ENCODE data around the gene ABHD15.

ABHD15 gene

DNA sequence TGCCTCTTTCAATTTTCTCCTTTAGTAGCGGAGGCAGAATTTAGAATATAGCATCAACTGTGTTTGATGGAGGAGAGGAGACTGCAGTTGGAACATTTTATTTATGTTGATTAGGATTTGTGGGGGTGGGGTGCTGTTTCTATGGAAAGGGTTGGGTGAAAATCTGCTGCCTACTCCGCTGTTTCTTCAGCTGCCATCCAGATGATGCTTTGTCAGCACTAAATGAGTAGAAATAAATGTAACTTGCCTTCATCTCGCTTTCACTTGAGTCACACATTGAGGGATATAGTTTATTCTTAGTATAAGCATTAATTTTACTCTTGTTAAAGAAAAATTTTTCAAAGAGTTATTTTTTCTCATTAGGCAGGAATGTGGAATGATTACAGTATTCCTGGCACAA, 42.1 kb downstream of the ABHD15 start:
- Histone ChIP-seq H3K4me3 (no peak overlapping the region), H3K27ac (no peak overlapping the region)
- TF ChIP-seq, protein P1, sequence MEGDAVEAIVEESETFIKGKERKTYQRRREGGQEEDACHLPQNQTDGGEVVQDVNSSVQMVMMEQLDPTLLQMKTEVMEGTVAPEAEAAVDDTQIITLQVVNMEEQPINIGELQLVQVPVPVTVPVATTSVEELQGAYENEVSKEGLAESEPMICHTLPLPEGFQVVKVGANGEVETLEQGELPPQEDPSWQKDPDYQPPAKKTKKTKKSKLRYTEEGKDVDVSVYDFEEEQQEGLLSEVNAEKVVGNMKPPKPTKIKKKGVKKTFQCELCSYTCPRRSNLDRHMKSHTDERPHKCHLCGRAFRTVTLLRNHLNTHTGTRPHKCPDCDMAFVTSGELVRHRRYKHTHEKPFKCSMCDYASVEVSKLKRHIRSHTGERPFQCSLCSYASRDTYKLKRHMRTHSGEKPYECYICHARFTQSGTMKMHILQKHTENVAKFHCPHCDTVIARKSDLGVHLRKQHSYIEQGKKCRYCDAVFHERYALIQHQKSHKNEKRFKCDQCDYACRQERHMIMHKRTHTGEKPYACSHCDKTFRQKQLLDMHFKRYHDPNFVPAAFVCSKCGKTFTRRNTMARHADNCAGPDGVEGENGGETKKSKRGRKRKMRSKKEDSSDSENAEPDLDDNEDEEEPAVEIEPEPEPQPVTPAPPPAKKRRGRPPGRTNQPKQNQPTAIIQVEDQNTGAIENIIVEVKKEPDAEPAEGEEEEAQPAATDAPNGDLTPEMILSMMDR (IDR thresholded peaks at IDR 0.05): no peak
- no peak for DNase-seq (ENCODE audit: low spot score)

DNA sequence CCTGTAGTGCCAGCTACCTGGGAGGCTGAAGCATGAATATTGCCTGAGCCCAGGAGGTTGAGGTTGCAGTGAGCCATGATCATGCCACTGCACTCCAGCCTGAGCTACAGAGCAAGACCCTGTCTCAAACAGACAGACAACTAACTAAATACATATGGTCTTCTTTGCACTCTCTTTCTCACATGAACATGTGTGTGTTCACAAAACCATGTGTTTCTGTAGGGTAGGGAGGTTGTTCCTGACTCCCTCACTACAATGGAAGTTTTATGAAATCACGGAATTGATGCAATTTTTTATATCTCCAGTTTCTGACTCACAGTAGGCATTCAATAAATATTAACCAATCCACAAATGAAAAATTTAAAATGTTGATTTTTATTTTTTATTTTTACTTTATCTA, 48.5 kb downstream of the ABHD15 start:
- Histone ChIP-seq H3K4me3 (no peak overlapping the region), H3K27ac (no peak overlapping the region)
- no peak for DNase-seq (ENCODE audit: low spot score)
- TF ChIP-seq, protein P1 (IDR thresholded peaks at IDR 0.05): no peak

- no peak overlapping the region for H3K4me3 ChIP-seq
- no peak overlapping the region for H3K27ac ChIP-seq
- DNase-seq (ENCODE audit: low spot score): no peak
- TF ChIP-seq, protein P1 (IDR thresholded peaks at IDR 0.05): no peak
Observed at GRCh38 chr17:29514792-29515191, 52.0 kb downstream of the ABHD15 start.

GRCh38 chr17:29510953-29511352, 55.9 kb downstream of the ABHD15 start:
- no peak overlapping the region for H3K4me3 ChIP-seq
- DNase-seq (ENCODE audit: low spot score): no peak
- TF ChIP-seq, protein P1 (IDR thresholded peaks at IDR 0.05): no peak
- no peak overlapping the region for H3K27ac ChIP-seq

Measured in coronary artery (tissue), 2 donors.